ENCODE results near the gene FAM168A.

GRCh38 chr11:73405146-73405510, 192.8 kb downstream of the FAM168A start:
- TF ChIP-seq CTCF (IDR thresholded peaks at IDR 0.05) (no peak), POLR2A (IDR thresholded peaks at IDR 0.05) (no peak)

Data from Peyer's patch (tissue), 4 donors.